Esophagus squamous epithelium (tissue), 5 donors: Measurements from ENCODE around the gene CUTA. TPM values are rescaled to one million over a fixed set of nuclear protein-coding genes. Genes with fewer than 3 reads are reported as not detected.

Experiments used
- DNase-seq: peaks from one replicate; lab custom pipeline; 2025; lab: John Stamatoyannopoulos, UW
- H3K27ac ChIP-seq, 4 donors: fragments of 200-600 bp; sonication (generic); one replicate each; pipeline ENCODE4 v1.5.1; 2016 to 2019; ENCODE audit warnings: mild to moderate bottlenecking in 1 of 4
- H3K27me3 ChIP-seq, 4 donors: fragments of 200-600 bp; sonication (generic); 1 replicate in 3 of 4; 2 replicates in 1 of 4; pipeline versions ENCODE4 v1.5.1 to v1.6.0; 2017 to 2021; ENCODE audit warnings: antibody characterized with exemption in 1 of 4
- H3K36me3 ChIP-seq, 3 donors: fragments of 200-600 bp; sonication (generic); one replicate each; pipeline ENCODE4 v1.5.1; 2016 to 2019
- H3K4me1 ChIP-seq, 3 donors: fragments of 200-600 bp; sonication (generic); one replicate each; pipeline ENCODE4 v1.5.1; 2017 to 2019
- H3K4me3 ChIP-seq, 4 donors: fragments of 200-600 bp; sonication (generic); 1 replicate in 3 of 4; 2 replicates in 1 of 4; pipeline ENCODE4 v1.5.1; 2016 to 2019; ENCODE audit warnings: mild to moderate bottlenecking in 2 of 4, moderate library complexity in 1 of 4
- H3K9me3 ChIP-seq, 3 donors: fragments of 200-600 bp; sonication (generic); one replicate each; pipeline ENCODE4 v1.5.1; 2016 to 2019
- POLR2A ChIP-seq, 4 donors: fragments of 450-650 bp; IDR thresholded peaks; one replicate each; pipeline ENCODE4 v1.6.1; 2017; ENCODE audit warnings: antibody characterized with exemption in 4 of 4, mild to moderate bottlenecking in 4 of 4, moderate library complexity in 3 of 4
- WGBS, 2 donors: methylation state at CpG; one replicate each; pipeline ENCODE4 v1.1.5; 2018; 5-methylcytosine and 5-hydroxymethylcytosine counted together
- intact Hi-C: fragments of 100-400 bp; cut with DNase I; formaldehyde crosslinking; loops from one replicate; pipeline ENCODE4 v1.15.0; 2022
- total RNA-seq, 4 donors: library from RNA; depleted of rRNA; stranded (reverse); fragments of >200 nt; gene quantifications; one replicate each; pipeline ENCODE4 v1.1.0, GENCODE V29; 2016
- TF ChIP-seq, protein P1 (sequence below), 6 experiments: fragments of 450-650 bp in 4 of 6; fragments of 200-600 bp in 2 of 6; sonication (generic) in 2 of 6; IDR thresholded peaks; one replicate each; pipeline ENCODE4 v1.5.1; 2016 to 2019; ENCODE audit warnings: antibody characterized with exemption in 6 of 6, mild to moderate bottlenecking in 4 of 6, moderate library complexity in 4 of 6
- donor health status: DM: yes; HTN: yes; CAD: no.

CUTA gene
- total RNA-seq, 4 donors from 2014 or later, result 46.0 to 93.1 (median 69.4) TPM

DNA sequence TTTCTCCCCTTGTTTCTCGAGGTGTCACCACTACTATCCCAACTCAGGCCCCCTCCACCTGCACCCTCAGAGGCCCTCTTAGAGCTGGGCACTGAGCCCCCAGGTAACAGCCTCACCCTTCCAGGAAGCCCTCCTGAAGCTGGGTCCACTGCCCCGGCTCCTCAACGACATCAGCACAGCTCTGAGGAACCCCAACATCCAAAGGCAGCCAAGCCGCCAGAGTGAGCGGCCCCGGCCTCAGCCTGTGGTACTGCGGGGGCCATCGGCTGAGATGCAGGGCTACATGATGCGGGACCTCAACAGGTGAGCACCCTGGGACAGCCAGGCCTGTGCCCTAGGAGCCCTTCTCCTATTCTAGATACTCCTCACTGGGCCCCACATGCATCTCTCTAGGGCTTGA is 23.6 kb upstream of the CUTA start:
- intact Hi-C loops, result no loop called here
- H3K4me1 ChIP-seq, result no peaks in the 10 kb centered on the region
- TF ChIP-seq POLR2A (IDR thresholded peaks at IDR 0.05), result no peak
- TF ChIP-seq, protein P1, sequence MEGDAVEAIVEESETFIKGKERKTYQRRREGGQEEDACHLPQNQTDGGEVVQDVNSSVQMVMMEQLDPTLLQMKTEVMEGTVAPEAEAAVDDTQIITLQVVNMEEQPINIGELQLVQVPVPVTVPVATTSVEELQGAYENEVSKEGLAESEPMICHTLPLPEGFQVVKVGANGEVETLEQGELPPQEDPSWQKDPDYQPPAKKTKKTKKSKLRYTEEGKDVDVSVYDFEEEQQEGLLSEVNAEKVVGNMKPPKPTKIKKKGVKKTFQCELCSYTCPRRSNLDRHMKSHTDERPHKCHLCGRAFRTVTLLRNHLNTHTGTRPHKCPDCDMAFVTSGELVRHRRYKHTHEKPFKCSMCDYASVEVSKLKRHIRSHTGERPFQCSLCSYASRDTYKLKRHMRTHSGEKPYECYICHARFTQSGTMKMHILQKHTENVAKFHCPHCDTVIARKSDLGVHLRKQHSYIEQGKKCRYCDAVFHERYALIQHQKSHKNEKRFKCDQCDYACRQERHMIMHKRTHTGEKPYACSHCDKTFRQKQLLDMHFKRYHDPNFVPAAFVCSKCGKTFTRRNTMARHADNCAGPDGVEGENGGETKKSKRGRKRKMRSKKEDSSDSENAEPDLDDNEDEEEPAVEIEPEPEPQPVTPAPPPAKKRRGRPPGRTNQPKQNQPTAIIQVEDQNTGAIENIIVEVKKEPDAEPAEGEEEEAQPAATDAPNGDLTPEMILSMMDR (IDR thresholded peaks at IDR 0.05), result no peak
- WGBS, 2 donors, result 93% methylated on average over 5 of the region's 9 CpGs; no CpG with 5 or more reads in 1 of the 2 donors
- peaks cover 19 to 94% (median 35%) of the 10 kb centered on the region in 3 donors for H3K36me3 ChIP-seq
- no peak overlapping the region for H3K27ac ChIP-seq
- no peak overlapping the region for H3K4me3 ChIP-seq
- DNase-seq, result no peak
- no peaks in the 10 kb centered on the region for H3K27me3 ChIP-seq
- H3K9me3 ChIP-seq, result no peaks in the 10 kb centered on the region

DNA sequence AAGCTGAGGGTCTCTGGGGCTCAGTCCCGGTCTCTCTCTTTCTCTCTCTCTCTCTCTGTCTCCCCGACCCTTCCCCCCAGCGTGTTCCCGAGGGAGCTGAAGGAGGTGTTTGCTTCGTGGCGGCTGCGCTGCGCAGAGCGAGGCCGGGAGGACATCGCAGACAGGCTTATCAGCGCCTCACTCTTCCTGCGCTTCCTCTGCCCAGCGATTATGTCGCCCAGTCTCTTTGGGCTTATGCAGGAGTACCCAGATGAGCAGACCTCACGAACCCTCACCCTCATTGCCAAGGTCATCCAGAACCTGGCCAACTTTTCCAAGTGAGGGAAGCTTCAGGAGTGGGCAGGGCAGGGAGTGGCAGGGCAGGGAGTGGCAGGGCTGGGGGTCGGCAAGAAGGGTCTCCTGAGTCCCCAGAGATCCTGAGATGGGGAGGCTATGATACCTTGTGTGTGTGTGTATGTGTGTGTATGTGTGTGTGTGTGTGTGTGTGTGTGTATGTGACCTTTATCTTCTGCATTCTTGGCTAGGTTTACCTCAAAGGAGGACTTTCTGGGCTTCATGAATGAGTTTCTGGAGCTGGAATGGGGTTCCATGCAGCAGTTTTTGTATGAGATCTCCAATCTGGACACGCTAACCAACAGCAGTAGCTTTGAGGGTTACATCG is 22.9 kb upstream of the CUTA start:
- Histone ChIP-seq H3K4me3 (no peak overlapping the region), H3K27ac (no peak overlapping the region), H3K4me1 (no peaks in the 10 kb centered on the region), H3K27me3 (no peaks in the 10 kb centered on the region), H3K36me3 (peaks cover 23 to 95% (median 35%) of the 10 kb centered on the region in 3 donors), H3K9me3 (no peaks in the 10 kb centered on the region)
- WGBS, 2 donors, result 77 to 82% methylated on average over 13 to 17 of the region's 19 CpGs
- intact Hi-C loops, result no loop called here
- DNase-seq, result no peak
- TF ChIP-seq, protein P1 (IDR thresholded peaks at IDR 0.05), result no peak
- TF ChIP-seq POLR2A (IDR thresholded peaks at IDR 0.05), result no peak

DNA sequence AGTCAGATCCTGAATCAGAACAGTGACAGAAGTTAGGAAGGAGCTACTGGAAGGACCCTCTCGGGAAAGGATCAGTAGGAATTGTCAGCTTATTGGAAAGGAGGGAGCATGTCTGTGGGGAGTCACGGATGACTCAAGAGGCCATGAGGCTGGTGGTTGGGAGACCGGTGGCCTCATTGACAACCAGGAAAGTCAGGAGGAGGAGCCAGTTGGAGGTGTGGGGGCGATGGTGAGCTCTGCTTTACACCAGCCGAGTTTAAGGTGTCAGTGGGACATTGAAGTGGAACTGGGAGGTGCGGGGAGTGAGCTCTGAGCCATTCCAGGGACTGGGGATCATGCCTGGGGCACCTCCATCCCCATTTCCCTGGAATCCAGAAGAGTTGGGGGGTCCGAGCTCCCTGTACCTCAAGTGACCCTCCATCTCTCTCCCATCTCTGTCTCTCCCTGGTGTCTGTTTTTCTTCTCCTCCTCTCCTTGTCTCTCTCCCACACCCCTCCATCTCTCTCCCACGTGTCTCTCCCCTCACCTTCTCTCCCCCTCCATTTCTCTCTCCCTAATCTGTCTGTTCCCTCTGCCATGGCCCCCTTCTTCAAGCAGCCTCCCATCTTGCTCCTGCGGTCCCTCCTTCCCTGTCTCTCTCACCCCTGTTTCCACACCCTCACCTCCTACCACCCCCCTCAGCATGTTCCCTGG is 22.2 kb upstream of the CUTA start:
- Histone ChIP-seq H3K36me3 (peaks cover 23 to 99% (median 35%) of the 10 kb centered on the region in 3 donors), H3K27me3 (no peaks in the 10 kb centered on the region), H3K27ac (no peak overlapping the region), H3K4me3 (no peak overlapping the region), H3K9me3 (no peaks in the 10 kb centered on the region), H3K4me1 (no peaks in the 10 kb centered on the region)
- DNase-seq, result no peak
- no peak for TF ChIP-seq POLR2A (IDR thresholded peaks at IDR 0.05)
- TF ChIP-seq, protein P1 (IDR thresholded peaks at IDR 0.05), result no peak
- intact Hi-C loops, result no loop called here
- WGBS, 2 donors, result 73 to 76% methylated on average over 9 of the region's 9 CpGs

DNA sequence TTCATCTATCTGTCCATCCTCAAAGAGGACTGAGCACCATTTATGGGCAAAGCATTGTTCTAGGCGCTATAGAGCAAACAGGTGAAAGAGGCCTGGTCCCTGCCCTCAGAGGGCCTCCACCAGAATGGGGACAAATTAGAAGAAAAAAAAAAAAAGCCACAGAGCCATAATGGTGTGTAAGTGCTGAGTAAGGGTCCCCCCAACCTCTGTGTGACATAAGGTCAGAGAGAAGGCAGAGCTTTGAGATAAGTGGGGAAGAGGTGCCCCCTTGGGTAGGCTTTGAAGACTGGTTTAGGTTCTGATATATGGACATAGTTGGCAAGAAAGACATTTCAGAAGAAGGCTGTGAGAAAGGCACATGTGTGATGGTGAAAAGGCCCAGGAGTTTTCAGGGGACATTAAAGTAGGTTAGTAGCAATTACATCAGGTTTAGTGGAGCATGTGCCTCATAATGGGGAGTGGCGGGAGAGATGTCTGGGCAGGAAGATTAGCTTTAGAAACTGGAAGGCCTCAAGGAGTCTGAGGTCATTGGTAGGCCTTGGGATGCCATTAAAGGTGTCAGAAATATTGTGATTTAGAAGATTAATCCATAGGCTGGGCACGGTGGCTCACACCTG is 21.2 kb upstream of the CUTA start:
- H3K9me3 ChIP-seq, result no peaks in the 10 kb centered on the region
- TF ChIP-seq, protein P1 (IDR thresholded peaks at IDR 0.05), result no peak
- TF ChIP-seq POLR2A (IDR thresholded peaks at IDR 0.05), result no peak
- H3K4me1 ChIP-seq, result no peaks in the 10 kb centered on the region
- H3K4me3 ChIP-seq, result no peak overlapping the region
- 83 to 95% methylated on average over 3 of the region's 3 CpGs for WGBS, 2 donors
- no peaks in the 10 kb centered on the region for H3K27me3 ChIP-seq
- no peak for DNase-seq
- intact Hi-C loops, result no loop called here
- peaks cover 23 to 90% (median 27%) of the 10 kb centered on the region in 3 donors for H3K36me3 ChIP-seq
- H3K27ac ChIP-seq, result no peak overlapping the region

DNA sequence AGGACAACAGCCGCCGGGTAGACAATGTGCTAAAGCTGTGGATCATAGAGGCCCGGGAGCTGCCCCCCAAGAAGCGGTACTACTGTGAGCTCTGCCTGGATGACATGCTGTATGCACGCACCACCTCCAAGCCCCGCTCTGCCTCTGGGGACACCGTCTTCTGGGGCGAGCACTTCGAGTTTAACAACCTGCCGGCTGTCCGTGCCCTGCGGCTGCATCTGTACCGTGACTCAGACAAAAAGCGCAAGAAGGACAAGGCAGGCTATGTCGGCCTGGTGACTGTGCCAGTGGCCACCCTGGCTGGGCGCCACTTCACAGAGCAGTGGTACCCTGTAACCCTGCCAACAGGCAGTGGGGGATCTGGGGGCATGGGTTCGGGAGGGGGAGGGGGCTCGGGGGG is 19.8 kb upstream of the CUTA start:
- Histone ChIP-seq H3K27ac (no peak overlapping the region), H3K27me3 (no peaks in the 10 kb centered on the region), H3K36me3 (peaks cover 17 to 83% (median 19%) of the 10 kb centered on the region in 3 donors), H3K4me3 (no peak overlapping the region), H3K9me3 (no peaks in the 10 kb centered on the region), H3K4me1 (peaks cover 0 to 7% (median 0%) of the 10 kb centered on the region in 3 donors)
- intact Hi-C loops, result no loop called here
- 89 to 97% methylated on average over 6 of the region's 18 CpGs for WGBS, 2 donors
- no peak for DNase-seq
- TF ChIP-seq, protein P1 (IDR thresholded peaks at IDR 0.05), result no peak
- no peak for TF ChIP-seq POLR2A (IDR thresholded peaks at IDR 0.05)
